GM21381 (cell line): ENCODE results near the gene SYNPR.

ENCODE experiments used
- ATAC-seq: cut with Tn5 transposase; IDR thresholded peaks from one replicate; pipeline ENCODE4 v1.9.1; 2021; ENCODE audit warnings: mild to moderate bottlenecking, moderate library complexity; ENCODE audit not compliant: unreplicated experiment

SYNPR gene

DNA sequence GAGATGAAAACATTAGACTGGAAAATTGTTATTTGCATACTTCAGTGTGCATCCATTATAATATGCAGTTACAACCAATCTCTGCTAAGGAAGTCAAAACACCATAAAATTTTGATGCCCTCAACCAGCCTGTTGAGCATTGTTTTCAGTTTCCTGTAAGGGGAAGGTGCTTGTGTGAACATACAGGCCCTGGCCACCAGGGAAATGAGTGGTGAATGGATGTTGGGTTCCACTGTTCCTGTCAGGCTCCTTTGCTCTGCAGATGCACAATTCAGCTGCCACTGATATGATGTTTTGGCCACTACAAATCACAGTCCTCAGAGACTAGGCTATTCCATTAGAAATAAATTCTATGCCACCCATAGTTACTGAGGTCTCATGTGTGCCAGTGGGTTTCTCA lies 184.6 kb downstream of the SYNPR start:
- no peak for ATAC-seq

GRCh38 chr3:63467392-63467791 lies 189.3 kb downstream of the SYNPR start:
- no peak for ATAC-seq

GRCh38 chr3:63470745-63471144 lies 192.6 kb downstream of the SYNPR start:
- peak; percentile 68 for ATAC-seq

DNA sequence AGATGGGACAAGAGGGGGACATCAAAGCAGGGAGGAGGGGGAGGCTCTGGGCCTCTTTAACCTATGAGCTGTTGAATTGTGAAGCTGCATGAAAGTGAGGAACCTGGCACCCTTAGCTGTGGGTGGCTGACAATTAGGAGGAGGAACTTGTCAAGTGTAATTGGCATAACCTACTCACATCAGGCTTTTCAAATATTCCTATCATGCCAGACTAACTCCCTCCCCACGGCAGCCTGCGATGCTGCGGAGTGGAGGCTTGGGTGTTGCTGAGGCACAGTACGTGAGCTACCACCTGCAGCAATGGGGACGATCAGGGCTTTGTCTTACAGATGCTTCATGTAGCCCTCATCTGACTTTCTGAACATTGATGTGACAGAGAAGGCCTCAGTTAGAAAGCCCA lies 193.7 kb downstream of the SYNPR start:
- no peak for ATAC-seq

DNA sequence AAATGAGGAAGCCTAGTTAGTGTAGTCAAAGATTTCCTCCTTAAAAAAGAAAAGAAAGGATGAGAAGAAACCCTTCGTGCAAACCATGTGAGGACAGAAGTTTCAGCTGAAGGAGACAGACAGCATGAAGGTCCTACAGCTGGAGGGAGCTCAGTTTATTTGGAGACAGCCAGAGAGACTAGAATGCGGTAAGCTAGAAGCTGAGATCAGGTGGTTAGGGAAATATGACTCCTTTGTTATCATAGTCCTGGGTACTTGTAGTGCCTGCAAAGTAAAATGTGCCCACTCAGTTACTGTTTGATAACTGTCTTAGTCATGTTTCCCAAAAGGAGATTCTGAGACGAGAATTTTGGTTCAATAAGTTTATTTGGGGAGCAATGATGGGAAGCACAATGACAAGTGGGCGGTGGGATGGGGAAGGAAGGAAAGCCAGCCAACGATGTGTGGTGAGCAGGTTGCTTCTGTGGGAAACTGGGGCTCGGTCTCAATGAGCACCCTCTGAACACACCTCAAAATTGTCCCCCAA lies 195.6 kb downstream of the SYNPR start:
- ATAC-seq, result no peak

GRCh38 chr3:63474828-63475518 lies 196.9 kb downstream of the SYNPR start:
- no peak for ATAC-seq

DNA sequence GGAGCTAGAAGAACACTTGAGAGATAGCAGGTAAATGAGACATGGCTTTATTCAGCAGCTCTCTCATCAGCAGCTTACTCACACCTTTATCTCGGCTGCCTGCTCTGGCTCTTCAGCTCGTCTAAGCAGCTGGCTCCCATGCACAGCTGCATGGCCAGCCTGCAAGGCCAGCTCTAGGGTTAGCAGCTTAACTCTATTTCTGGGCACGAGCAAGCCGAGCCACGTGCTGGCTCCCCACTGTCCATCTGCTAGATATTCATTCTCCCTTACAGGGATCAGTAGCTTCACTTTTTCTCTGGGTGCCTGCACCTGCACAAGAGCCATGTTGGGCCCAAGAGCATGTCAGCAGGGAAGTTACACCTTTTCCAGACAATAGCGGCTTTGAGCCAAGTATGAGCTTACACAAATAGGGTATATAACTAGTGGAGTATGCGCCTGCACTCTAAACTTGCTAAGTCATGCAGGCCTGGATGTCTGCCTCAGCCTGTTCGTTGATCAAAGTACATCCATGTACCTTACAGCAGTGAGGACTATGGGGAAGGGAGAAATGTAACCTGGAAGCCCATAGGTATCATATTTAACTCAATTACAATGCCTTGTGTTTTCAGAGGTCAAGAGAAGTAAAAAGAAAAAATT lies 199.5 kb downstream of the SYNPR start:
- ATAC-seq, result no peak

DNA sequence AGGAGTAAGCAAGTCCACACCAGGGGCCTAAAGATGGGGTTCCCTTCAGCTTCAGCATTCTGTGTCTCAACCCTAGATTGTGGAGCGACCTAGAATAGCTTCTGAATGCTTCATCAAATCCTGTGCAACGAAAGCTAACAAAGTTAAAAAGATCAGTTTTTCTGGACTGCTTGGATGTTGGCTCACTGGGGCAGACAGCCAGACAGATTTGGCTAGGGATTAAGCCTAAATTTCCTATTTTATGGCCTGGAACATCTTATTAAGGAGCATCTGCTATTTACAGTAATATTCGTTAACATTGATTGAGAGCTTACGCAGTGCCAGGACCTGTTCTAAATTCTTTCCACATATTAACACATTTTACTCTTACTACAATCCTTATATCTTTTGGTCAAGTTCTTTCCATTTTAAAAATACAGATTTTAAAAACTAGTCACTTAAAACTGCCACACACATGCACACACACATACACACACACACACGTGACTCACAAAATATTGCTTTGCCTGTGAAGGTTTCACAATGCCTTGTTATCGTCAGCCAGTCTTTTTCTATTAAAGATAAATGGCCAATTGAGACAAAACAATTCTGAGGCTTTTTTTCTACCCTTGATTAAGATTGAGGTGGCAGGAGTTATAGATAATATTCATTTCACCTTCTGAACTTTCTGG lies 201.0 kb downstream of the SYNPR start:
- ATAC-seq, result no peak

- ATAC-seq, result no peak
Observed at GRCh38 chr3:63479661-63480035, 201.5 kb downstream of the SYNPR start.

GRCh38 chr3:63481627-63482026 lies 203.5 kb downstream of the SYNPR start:
- no peak for ATAC-seq

- no peak for ATAC-seq
Observed at GRCh38 chr3:63482341-63482740, 204.2 kb downstream of the SYNPR start.

- ATAC-seq, result no peak
Observed at GRCh38 chr3:63492464-63492863, 214.4 kb downstream of the SYNPR start.

DNA sequence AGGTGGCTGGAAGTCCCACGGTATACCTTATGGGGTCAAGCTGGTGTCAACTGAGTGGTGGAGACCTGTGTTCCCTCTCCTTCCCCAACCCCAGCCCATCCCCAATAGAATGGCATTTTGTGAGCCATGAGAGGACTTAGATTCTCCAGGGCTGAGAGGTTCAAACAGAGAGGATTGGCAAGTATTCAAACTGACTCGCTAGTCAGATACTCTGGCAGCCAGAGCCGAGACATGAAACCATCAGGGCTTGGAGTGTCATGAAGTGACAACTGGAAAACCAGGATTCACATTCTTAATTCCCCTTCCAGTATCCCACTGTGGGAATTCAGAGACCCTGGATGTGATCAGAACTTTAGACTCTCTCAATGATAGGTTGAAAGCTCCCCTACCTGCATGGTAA lies 215.0 kb downstream of the SYNPR start:
- ATAC-seq, result no peak

DNA sequence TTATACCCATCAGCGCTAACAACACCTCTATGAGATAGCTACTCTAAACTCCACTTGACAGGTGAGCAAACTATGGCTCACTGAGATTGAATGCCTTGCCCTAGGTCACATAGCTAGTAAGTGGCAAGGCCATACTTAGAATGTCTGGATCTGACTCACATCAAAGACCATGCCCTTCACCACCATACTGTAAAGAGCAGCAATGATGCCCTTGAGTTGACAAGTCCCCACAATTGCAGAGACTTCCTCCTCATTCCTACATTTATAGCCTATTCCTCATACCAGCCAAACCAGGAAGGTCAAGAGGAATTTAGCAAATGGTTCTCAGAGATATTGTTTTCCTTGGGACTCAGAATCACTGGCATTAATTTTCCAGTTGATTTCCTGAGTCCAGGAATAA lies 216.5 kb downstream of the SYNPR start:
- no peak for ATAC-seq

DNA sequence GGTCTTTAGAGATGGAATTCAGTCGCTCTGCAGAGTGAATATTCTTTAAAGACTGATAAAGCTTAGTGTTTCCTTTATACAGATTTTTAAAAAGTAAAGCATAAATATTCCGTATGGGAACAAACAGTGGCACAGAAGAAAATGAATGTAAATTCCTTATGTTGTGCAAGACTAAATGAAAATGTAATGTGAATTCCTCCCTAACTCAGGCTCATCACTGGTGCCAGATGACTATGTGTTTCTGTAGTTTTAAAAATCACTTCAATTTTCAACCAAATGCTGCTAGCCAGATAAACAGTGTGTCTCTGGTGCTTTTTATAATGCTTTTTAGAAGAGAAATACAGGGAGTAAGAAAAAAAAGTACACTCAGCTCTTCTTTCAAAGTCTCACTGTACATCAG lies 219.5 kb downstream of the SYNPR start:
- no peak for ATAC-seq

DNA sequence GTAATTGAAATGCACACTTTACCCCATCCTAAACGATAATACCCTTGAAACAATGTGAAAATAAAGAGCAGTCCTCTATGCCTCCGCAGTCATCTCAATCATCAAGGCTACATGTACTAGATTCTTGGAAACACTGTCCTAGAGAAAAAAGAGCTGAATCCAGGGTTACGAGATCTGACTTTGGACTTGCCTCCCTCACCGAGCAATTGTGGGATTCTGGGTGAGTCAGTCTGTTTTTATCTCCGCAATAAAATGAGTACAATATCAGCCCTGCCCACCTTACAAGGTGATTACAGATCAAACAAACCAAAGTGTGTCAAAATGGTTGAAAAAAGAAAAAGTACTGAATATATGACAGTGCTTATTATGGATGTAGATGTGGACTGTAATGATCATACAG lies 222.1 kb downstream of the SYNPR start:
- ATAC-seq, result no peak

- no peak for ATAC-seq
Observed at GRCh38 chr3:63508305-63508704, 230.2 kb downstream of the SYNPR start.

- no peak for ATAC-seq
Observed at GRCh38 chr3:63508771-63509170, 230.7 kb downstream of the SYNPR start.

DNA sequence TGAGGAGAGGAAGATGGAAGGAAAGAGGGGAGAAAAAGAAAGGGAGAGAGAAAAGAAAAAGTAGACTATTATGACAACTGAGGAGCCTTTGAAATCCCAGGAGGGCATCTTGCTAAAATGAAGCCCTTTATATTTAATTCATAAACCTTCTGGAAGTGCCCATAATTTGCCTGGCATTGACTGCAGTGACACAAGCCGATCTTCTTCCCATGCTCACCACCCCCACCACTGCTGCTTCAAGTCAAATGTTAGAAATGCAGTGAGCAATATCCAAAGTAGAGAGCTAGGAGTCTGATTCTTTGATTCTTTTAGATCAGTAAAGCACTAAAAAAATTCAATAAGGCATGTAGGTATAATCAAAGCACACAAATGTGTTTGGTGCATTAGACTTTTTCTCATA lies 235.7 kb downstream of the SYNPR start:
- no peak for ATAC-seq

- no peak for ATAC-seq
Observed at GRCh38 chr3:63514678-63515077, 236.6 kb downstream of the SYNPR start.

GRCh38 chr3:63519426-63519825 lies 241.3 kb downstream of the SYNPR start:
- ATAC-seq, result no peak

- ATAC-seq, result no peak
Observed at GRCh38 chr3:63521657-63522056, 243.5 kb downstream of the SYNPR start.
